Thoracic aorta (tissue), 2 donors: ENCODE data around the gene NCKAP5. TPM values are rescaled to one million over a fixed set of nuclear protein-coding genes. Genes with fewer than 3 reads are reported as not detected.
"Not testable (repeated sequence)": the region's sequence is repeated elsewhere in the genome, so short reads cannot be mapped to it uniquely, and the experiment has no call there.

ENCODE experiments used
- ATAC-seq: fragments of 150-250 bp; one replicate; pipeline ENCODE4 v1.8.0; 2017; ENCODE audit warnings: low read depth; ENCODE audit not compliant: insufficient number of reproducible peaks, low FRiP score
- DNase-seq: peaks from one replicate; pipeline ENCODE4 v3.0.0-alpha.2; 2020; ENCODE audit warnings: low spot score
- H3K27ac ChIP-seq, 2 donors: fragments of 200-600 bp; sonication (generic); 1 replicate in 1 of 2; 2 replicates in 1 of 2; pipeline ENCODE4 v1.5.1; 2016; ENCODE audit warnings: mild to moderate bottlenecking in 2 of 2, moderate library complexity in 2 of 2
- H3K27me3 ChIP-seq: fragments of 200-600 bp; sonication (generic); replicated peaks from 2 replicates; pipeline ENCODE4 v1.6.0; 2016; ENCODE audit warnings: mild to moderate bottlenecking; ENCODE audit not compliant: insufficient read depth
- H3K36me3 ChIP-seq: fragments of 200-600 bp; sonication (generic); one replicate; pipeline ENCODE4 v1.5.1; 2016
- H3K4me1 ChIP-seq, 2 donors: fragments of 200-600 bp; sonication (generic); 1 replicate in 1 of 2; 2 replicates in 1 of 2; pipeline versions ENCODE4 v1.5.1 to v1.6.0; 2016; ENCODE audit warnings: low read depth in 2 of 2, mild to moderate bottlenecking in 1 of 2; ENCODE audit not compliant: control insufficient read depth in 1 of 2
- H3K4me3 ChIP-seq: fragments of 200-600 bp; sonication (generic); 2 replicates; pipeline ENCODE4 v1.5.1; 2016; ENCODE audit warnings: mild to moderate bottlenecking
- H3K9me3 ChIP-seq: fragments of 200-600 bp; sonication (generic); 2 replicates; pipeline ENCODE4 v1.5.1; 2016
- total RNA-seq, 2 donors: library from RNA; depleted of rRNA; stranded (reverse); fragments of >200 nt; gene quantifications; one replicate each; pipeline versions ENCODE4 v1.1.0 to v1.2.3, GENCODE V29; 2016
- TF ChIP-seq, protein P1 (sequence below): fragments of 200-600 bp; sonication (generic); IDR thresholded peaks from one replicate; pipeline ENCODE4 v1.5.1; 2019; ENCODE audit warnings: antibody characterized with exemption

NCKAP5 gene
- total RNA-seq, 2 donors from 2014 or later: 1.2 to 1.9 TPM

DNA sequence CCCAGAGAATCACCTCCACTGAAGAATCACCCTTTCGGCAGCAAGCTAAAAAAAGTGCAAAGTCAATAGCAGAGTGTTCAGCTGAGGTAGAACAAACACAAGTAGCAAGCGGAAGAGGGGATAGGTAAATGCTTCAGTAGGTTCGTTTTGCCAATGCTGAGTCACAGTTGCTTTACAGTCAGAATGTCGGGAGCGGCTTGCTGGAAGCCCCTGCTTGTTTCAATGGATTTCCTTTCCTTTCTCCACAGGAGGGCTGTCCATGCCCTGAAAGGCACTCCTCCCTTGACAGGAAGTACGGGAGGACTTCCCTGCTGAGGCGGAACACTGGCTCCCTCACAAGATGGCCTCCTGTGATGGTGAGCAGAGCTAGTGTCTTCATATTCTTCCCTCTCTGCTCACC, 752.0 kb downstream of the NCKAP5 start:
- Histone ChIP-seq H3K27ac (no peak overlapping the region), H3K27me3 (no peaks in the 10 kb centered on the region), H3K4me3 (no peak overlapping the region), H3K9me3 (no peaks in the 10 kb centered on the region), H3K4me1 (no peaks in the 10 kb centered on the region), H3K36me3 (no peaks in the 10 kb centered on the region)
- TF ChIP-seq, protein P1, sequence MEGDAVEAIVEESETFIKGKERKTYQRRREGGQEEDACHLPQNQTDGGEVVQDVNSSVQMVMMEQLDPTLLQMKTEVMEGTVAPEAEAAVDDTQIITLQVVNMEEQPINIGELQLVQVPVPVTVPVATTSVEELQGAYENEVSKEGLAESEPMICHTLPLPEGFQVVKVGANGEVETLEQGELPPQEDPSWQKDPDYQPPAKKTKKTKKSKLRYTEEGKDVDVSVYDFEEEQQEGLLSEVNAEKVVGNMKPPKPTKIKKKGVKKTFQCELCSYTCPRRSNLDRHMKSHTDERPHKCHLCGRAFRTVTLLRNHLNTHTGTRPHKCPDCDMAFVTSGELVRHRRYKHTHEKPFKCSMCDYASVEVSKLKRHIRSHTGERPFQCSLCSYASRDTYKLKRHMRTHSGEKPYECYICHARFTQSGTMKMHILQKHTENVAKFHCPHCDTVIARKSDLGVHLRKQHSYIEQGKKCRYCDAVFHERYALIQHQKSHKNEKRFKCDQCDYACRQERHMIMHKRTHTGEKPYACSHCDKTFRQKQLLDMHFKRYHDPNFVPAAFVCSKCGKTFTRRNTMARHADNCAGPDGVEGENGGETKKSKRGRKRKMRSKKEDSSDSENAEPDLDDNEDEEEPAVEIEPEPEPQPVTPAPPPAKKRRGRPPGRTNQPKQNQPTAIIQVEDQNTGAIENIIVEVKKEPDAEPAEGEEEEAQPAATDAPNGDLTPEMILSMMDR: no peak
- ATAC-seq (no peak), DNase-seq (no peak)

DNA sequence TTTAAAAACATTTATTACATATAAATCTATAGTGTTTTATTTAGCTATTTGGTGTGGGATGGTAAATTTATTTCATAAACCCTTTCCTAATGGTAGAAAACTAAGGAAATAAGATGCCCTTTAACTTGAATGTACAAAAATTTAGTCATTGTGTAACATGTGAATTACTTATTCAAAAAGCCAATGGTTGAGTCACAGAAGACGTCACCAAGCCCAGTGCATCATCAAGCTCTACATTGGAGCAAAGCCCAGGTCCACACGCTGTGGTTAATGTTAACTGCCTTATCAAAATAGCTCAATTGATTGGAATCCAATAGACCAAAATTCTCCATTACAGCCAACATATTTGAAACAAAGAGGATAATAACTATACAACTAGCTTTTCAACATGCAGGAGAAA, 752.7 kb downstream of the NCKAP5 start:
- no peak for DNase-seq
- Histone ChIP-seq H3K4me1 (no peaks in the 10 kb centered on the region), H3K27ac (no peak overlapping the region), H3K36me3 (no peaks in the 10 kb centered on the region), H3K9me3 (no peaks in the 10 kb centered on the region), H3K27me3 (no peaks in the 10 kb centered on the region), H3K4me3 (no peak overlapping the region)
- ATAC-seq: no peak
- TF ChIP-seq, protein P1: no peak

DNA sequence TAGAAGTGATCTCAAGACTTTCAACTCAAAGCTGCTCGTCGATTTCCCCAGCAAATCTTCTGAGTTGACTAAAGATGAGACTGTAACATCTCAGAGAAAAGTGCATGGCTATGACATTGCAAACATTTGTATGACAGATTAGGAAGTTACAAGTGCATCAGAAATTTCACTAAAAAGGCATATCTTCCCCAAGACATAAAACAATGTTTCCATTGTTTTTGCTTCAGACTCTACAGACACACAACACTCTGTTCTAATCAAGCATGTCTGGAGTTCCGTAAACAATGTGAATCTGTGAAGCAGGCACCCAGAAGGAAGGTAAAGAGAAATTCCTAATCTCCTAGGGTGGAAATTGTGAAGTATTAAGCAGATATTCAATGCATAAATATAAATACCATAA, 753.6 kb downstream of the NCKAP5 start:
- no peaks in the 10 kb centered on the region for H3K4me1 ChIP-seq
- TF ChIP-seq, protein P1: no peak
- H3K4me3 ChIP-seq: no peak overlapping the region
- no peak overlapping the region for H3K27ac ChIP-seq
- H3K27me3 ChIP-seq: no peaks in the 10 kb centered on the region
- DNase-seq: no peak
- no peaks in the 10 kb centered on the region for H3K9me3 ChIP-seq
- ATAC-seq: no peak
- no peaks in the 10 kb centered on the region for H3K36me3 ChIP-seq

DNA sequence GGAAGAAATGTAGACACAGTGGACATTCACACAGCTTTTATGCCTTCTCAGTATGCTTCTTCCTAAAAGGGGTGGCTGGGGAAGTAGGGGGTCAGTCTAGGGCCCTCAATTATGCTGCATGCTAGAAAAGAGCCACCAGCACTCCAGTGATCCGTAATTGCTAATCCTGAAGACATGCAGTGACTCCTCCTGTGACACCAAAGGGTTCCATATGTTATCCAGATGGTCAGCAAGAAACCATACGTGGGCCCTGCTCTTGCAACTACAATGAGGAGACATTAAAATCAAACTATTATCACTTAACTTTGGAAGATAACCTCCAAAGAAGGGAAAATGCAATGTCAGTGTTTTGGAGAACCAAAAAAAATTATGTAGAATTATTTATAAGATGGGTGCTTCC, 754.8 kb downstream of the NCKAP5 start:
- DNase-seq (no peak), ATAC-seq (no peak)
- H3K9me3 ChIP-seq: no peaks in the 10 kb centered on the region
- H3K4me1 ChIP-seq: no peaks in the 10 kb centered on the region
- no peaks in the 10 kb centered on the region for H3K27me3 ChIP-seq
- TF ChIP-seq, protein P1: no peak
- no peak overlapping the region for H3K27ac ChIP-seq
- no peaks in the 10 kb centered on the region for H3K36me3 ChIP-seq
- H3K4me3 ChIP-seq: no peak overlapping the region

DNA sequence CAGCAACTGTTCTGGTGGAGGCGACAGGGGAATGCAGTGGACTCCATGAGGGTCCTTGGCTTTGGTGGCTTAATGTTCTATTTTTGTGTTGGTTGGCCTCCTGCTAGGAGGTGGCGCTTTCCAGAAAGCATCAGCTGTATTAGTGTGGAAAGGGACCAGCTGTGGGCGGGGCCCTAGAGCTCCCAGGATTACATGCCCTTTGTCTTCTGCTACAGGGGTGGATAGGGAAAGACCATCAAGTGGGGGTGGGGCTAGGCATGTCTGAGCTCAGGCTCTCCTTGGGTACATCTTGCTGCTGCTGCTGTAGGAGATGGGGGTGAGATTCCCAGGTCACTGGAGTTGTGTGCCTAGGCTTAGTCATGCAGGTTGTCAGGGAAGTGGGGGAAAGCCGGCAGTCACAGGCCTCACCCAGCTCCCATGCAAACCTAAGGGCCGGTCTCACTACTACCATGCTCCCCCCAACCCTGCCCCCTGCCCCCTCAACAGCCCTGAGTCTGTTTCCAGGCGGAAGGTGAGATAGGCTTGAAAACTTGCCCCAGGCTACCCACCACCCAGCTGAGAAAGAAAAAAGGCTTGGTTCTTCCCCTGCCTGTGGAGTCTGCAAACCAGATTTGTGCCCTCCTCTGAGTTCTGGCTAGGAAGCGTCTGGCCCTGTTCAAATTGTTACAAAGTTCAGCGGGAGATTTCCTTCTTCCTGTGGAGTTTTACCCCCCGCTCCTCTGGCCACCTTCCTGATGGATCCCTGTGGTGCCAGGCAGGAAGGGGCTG, 756.9 kb downstream of the NCKAP5 start:
- Histone ChIP-seq H3K9me3 (no peaks in the 10 kb centered on the region), H3K36me3 (no peaks in the 10 kb centered on the region), H3K4me3 (no peak overlapping the region), H3K27ac (no peak overlapping the region), H3K4me1 (no peaks in the 10 kb centered on the region), H3K27me3 (no peaks in the 10 kb centered on the region)
- no peak for ATAC-seq
- TF ChIP-seq, protein P1: no peak
- DNase-seq: no peak

DNA sequence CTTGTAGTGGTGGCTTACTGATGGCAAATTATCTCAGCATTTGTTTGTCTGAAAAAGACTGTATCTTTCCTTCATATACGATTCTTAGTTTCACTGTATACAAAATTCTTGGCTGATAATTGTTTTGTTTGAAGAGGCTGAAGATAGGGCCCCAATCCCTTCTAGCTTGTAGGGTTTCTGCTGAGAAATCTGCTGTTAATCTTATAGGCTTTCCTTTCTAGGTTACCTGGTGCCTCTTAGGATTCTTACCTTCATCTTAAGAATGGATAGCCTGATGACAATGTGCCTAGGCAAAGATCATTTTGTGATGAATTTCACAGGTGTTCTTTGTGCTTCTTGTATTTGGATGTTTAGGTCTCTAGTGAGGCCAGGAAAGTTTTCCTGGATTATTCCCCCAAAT, 758.3 kb downstream of the NCKAP5 start:
- DNase-seq, H3K36me3 ChIP-seq, H3K4me3 ChIP-seq, H3K9me3 ChIP-seq, H3K4me1 ChIP-seq, ATAC-seq, H3K27me3 ChIP-seq, H3K27ac ChIP-seq: not testable (repeated sequence)
